Renal cortex interstitium (tissue), 11 donors: ENCODE data around the gene HPCA. TPM values are rescaled to one million over a fixed set of nuclear protein-coding genes. Genes with fewer than 3 reads are reported as not detected.

ENCODE experiments used
- DNase-seq, 11 donors: peaks; one replicate each; pipeline ENCODE4 v3.0.0-alpha.2; 2013; ENCODE audit warnings: low read depth in 9 of 11, low spot score in 4 of 11; ENCODE audit errors: extremely low read depth in 1 of 11
- polyA plus RNA-seq, 3 donors: library from polyadenylated mRNA; unstranded; fragments of 120-200 nt; gene quantifications; one replicate each; pipeline ENCODE4 v1.2.1, GENCODE V29; 2013; ENCODE audit not compliant: insufficient read length in 3 of 3

The HPCA gene
- polyA plus RNA-seq, 3 donors, result 0.31 to 0.95 (median 0.71) TPM

GRCh38 chr1:32869923-32870614 lies 16.2 kb upstream of the HPCA start:
- DNase-seq, result no peak

- DNase-seq, result peak in 3 of 11 donors; percentile 37 to 45 (median 44)
Observed at GRCh38 chr1:32870615-32871363, 15.5 kb upstream of the HPCA start, which contains the start of gene FNDC5. FNDC5 (minus strand) TSS chr1:32870912.

GRCh38 chr1:32871364-32872191 lies 14.7 kb upstream of the HPCA start:
- no peak for DNase-seq

GRCh38 chr1:32872192-32872460 lies 14.2 kb upstream of the HPCA start:
- no peak for DNase-seq

- no peak for DNase-seq
Observed at GRCh38 chr1:32873484-32873883, 12.8 kb upstream of the HPCA start.

GRCh38 chr1:32874860-32875752 lies 11.2 kb upstream of the HPCA start:
- DNase-seq, result no peak

GRCh38 chr1:32876341-32877210 lies 9.7 kb upstream of the HPCA start:
- no peak for DNase-seq

GRCh38 chr1:32877211-32878110 lies 8.8 kb upstream of the HPCA start:
- no peak for DNase-seq

GRCh38 chr1:32878183-32878582 lies 8.1 kb upstream of the HPCA start:
- DNase-seq, result no peak

GRCh38 chr1:32878637-32879041 lies 7.7 kb upstream of the HPCA start:
- DNase-seq, result no peak

GRCh38 chr1:32881291-32881690 lies 5.0 kb upstream of the HPCA start:
- DNase-seq, result no peak

GRCh38 chr1:32881871-32882850 lies 4.1 kb upstream of the HPCA start:
- DNase-seq, result no peak

- no peak for DNase-seq
Observed at GRCh38 chr1:32883338-32884031, 2.8 kb upstream of the HPCA start.

GRCh38 chr1:32884032-32884372 lies 2.3 kb upstream of the HPCA start:
- no peak for DNase-seq

GRCh38 chr1:32884726-32885125 lies 1.6 kb upstream of the HPCA start:
- no peak for DNase-seq

- DNase-seq, result no peak
Observed at GRCh38 chr1:32885676-32886003, 651 bp upstream of the HPCA start.
